ENCODE results near the gene RIPK1.
A peak's percentile ranks its signal among the peaks of the same experiment; 100 is the strongest.
"Not testable (repeated sequence)": the region's sequence is repeated elsewhere in the genome, so short reads cannot be mapped to it uniquely, and the experiment has no call there.

The RIPK1 gene

GRCh38 chr6:3151691-3152090 lies 83.4 kb downstream of the RIPK1 start:
- no peak overlapping the region for H3K4me3 ChIP-seq (ENCODE audit: low read depth, low read length)
- no peak for TF ChIP-seq CTCF (IDR thresholded peaks at IDR 0.05; ENCODE audit: borderline replicate concordance, insufficient read depth, low read depth, low read length)

GRCh38 chr6:3152689-3153088 lies 84.4 kb downstream of the RIPK1 start:
- TF ChIP-seq CTCF (IDR thresholded peaks at IDR 0.05; ENCODE audit: borderline replicate concordance, insufficient read depth, low read depth, low read length): no peak
- H3K4me3 ChIP-seq (ENCODE audit: low read depth, low read length): no peak overlapping the region

GRCh38 chr6:3155416-3155815 lies 87.1 kb downstream of the RIPK1 start:
- H3K4me3 ChIP-seq (ENCODE audit: low read depth, low read length): not testable (repeated sequence)

GRCh38 chr6:3156184-3157130 lies 88.2 kb downstream of the RIPK1 start:
- H3K4me3 ChIP-seq (ENCODE audit: low read depth, low read length): peak overlapping the region; percentile 52

- H3K4me3 ChIP-seq (ENCODE audit: low read depth, low read length): peak within 1 kb of the TSS; percentile 52
Observed at GRCh38 chr6:3157131-3157933, 89.0 kb downstream of the RIPK1 start, which contains the start of gene TUBB2A. TSS of gene TUBB2A (minus strand) at chr6:3157544. CDS start at chr6:3157463, 81 bp downstream.

GRCh38 chr6:3159805-3160781 lies 91.8 kb downstream of the RIPK1 start:
- no peak for TF ChIP-seq CTCF (IDR thresholded peaks at IDR 0.05; ENCODE audit: borderline replicate concordance, insufficient read depth, low read depth, low read length)
- H3K4me3 ChIP-seq (ENCODE audit: low read depth, low read length): no peak overlapping the region

More at GRCh38 chr6:3157131-3157933, 89.0 kb downstream of the RIPK1 start, which contains the start of gene TUBB2A:
- TF ChIP-seq CTCF (IDR thresholded peaks at IDR 0.05; ENCODE audit: borderline replicate concordance, insufficient read depth, low read depth, low read length): peak; percentile 50; the same call in 1 of the 2 replicates

GRCh38 chr6:3162067-3162497 lies 93.8 kb downstream of the RIPK1 start:
- no peak for TF ChIP-seq CTCF (IDR thresholded peaks at IDR 0.05; ENCODE audit: borderline replicate concordance, insufficient read depth, low read depth, low read length)
- H3K4me3 ChIP-seq (ENCODE audit: low read depth, low read length): no peak overlapping the region
